GM12892 (cell line): ENCODE data around the gene GPR78.

ENCODE experiments used
- POLR2A ChIP-seq: IDR thresholded peaks from 2 replicates; pipeline ENCODE4 v1.6.1; 2011; ENCODE audit warnings: low read depth, low read length, control low read depth
- POLR2AphosphoS5 ChIP-seq: IDR thresholded peaks from 2 replicates; pipeline ENCODE4 v1.6.1; 2011; ENCODE audit warnings: low read depth, low read length, control low read depth

- TF ChIP-seq POLR2A (no peak), POLR2AphosphoS5 (no peak)
Observed at GRCh38 chr4:8617486-8618040, 37.4 kb downstream of the GPR78 start.
